ENCODE results near the gene LAPTM5.

LAPTM5 gene

DNA sequence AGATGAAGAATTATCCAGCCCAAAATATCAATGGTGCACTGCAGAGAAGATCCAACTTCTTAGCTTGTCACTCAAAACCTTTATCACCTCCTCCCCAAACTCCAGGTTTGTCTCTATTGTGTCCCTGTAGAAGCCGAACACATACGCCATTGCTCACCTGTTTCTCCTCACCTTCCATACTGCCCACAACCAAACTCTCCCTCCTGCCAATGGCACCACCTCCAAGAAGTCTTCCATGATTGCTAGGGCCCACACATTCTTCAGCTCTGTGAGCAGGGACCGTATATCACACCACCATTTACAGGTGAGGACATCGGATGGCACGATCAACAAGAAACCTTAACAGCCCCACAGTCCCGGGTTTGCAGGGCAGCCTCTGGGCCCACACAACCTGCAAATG, 2.2 kb downstream of the LAPTM5 start:
- DNase-seq = no peak

DNA sequence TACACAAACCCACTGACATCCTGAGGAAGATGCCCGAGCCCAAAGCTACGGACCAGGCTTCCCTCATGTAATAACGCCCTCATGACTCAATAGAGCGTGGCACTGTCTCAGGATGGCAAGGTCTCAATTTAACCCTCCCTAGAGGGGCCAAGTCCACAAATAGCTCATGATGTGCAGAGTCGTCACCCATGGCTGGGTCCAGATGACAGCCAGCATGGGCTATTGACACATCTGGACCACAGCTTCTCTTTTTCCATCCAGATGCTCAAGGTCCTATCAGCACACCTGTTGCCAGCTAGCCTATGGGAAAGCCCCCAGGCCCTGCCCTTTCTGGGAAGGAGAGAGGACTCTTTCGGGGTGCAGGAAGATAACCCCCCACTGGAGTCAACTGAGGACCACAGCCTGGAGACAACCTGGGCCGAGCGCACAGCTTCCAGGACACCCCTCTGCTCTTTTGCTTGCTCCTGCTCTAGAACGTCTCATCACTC, 2.8 kb downstream of the LAPTM5 start:
- no peak for DNase-seq

DNA sequence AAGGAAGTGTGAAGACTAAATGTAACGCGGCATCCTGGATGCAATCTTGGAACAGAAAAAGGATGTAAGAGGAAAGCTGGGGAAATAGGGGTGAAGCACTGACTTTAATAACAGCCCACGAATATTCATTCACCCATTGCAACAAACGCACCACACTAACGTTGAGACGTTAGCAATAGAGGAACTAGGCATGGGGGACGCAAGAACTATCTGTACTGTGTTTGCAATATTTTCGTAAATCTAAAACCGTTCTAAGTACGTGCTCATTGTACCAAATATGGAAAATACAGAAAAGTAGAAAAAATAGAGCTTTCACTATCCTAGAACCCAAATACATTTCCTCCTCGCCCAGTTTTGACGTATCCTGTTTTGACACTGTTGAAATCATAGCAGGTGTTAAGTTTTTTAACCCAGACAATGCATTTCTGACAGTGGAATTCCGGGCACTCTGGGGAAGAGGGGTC, 3.9 kb downstream of the LAPTM5 start:
- DNase-seq = no peak

DNA sequence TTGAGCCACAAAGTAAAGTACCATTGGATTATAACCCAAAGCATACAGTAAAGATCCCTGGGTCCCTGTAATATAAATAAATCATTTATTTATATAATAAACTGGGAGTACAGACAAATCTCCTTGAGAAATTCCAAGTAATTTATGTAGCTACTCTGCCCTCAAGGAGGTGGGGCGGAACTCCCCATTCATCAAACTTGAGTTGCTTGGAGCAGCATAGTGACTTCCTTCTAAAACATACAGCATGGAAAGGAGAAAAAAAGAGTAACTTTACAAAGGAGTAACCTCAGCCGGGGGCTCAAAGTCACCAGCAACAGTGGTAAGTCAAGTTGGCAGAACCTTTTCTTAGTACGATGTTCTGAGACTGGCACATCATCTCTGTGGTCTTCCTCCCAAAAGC, 4.5 kb downstream of the LAPTM5 start:
- no peak for DNase-seq

DNA sequence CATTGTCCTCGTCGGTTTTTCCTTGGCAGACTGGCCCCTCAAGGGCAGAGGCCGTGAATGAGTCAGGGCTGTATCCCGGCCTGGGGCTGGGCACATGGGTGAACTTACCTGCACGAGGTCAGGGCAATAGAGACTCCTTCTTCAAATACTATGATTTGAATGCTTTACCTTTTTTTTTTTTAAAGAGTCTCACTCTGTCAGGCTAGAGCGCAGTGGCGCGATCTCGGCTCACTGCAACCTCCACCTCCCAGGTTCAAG, 5.0 kb downstream of the LAPTM5 start:
- no peak for DNase-seq

DNA sequence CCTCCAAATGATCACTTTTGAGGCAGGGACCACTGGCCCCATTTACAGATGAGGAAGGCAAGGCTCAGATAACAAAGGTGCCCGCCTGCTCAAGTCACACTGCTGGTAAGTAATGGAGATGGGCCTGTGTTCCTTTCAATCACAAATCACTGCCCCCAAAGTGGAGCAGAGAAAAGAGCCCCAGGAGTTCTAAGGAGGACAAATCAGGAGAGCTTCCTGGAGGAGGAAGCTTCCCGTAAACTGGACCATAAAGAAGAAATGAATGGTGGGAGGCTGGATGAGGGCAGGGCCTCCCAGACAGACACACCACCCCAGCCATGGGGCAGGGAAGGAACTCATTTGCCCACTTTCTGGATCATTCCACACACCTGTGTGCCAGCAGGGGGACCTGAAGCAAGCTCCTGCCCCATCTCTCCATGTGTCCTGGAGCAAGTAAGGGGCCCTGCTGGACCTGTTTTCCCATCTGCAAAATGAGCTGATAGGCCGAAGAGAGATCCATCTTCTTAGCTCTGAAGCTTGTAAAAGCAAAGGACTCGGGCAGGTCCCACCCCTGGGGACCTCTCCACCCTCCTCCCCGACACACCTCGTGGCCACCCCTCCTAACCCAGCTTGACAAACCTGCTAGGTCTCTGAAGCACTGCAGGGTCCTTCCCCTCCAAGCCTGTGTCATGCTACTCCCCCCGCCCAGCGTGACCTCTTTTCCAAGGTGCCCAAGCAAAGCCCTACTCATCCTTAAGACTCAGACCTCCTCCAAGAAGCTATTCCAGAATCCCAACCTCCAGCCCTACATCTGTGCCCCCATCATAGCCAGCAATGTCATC, 5.5 kb downstream of the LAPTM5 start:
- no peak for DNase-seq

DNA sequence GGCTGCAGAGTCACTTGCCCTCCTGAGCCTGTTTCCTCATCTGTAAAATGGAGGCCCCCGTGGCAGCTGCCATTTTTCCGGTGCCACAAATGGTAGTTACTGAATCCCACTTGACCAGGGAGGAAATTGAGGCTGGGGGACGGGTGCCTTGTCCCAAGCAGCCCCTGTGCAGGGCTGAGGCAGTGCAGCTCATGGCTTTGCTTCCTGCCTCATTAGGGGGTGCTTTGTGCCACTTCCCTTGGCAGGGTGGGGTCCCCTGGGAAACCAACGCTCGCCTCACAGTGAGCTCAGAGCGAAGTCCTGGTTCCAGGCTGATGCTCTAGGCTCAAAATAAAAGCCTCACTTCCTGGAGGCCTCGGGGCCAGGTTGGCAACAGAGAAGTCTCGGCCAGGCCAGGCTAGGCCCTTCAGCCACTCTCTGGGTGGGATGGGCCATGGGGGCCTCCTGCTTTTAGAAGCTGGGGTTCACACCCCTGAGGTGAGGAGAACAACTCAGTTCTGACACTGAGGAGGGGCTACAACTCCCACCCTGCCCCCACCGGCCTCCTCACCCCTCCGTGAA, 6.8 kb downstream of the LAPTM5 start:
- DNase-seq = no peak

DNA sequence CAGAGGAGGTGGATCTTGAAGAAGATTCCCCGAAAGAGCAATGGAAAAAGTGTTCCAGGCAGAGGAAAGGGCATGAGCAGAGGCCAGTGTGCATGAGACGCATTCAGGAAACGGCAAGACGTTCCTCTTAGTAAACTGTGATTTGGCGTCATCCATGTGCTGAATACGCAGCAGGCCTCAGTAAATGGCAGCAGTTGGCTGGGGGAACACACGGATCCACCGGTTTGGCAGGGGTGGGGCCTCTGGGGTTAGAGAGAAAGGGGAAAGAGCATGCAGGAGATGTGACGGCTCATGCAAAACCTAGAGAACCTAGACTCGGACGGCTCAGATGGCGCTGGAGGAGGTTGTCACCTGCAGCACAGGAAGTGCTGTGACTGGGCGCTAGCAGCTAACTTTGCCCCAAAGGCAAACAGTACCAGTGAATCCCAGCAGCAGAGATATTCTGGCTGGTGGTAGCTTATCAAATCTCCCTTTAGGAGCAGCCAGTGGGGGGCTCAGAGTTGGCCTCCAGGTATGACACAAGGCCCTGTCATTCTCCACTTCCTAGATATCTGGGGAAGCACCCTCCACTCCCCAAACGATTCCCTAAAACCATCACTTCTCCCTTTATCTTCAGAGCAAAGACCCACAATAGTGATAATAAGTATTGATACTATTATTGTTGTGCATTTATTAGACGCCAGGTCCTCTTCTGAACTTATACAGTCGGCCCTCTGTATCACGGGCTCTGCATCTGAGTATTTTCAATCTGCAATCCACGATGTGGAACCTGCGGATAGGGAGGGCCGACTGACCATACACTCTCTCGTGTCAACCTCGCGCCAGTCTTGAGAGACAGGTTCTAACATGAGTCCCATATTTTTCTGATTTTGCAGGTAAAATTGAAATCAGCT, 7.6 kb downstream of the LAPTM5 start:
- DNase-seq = peak; percentile 57

DNA sequence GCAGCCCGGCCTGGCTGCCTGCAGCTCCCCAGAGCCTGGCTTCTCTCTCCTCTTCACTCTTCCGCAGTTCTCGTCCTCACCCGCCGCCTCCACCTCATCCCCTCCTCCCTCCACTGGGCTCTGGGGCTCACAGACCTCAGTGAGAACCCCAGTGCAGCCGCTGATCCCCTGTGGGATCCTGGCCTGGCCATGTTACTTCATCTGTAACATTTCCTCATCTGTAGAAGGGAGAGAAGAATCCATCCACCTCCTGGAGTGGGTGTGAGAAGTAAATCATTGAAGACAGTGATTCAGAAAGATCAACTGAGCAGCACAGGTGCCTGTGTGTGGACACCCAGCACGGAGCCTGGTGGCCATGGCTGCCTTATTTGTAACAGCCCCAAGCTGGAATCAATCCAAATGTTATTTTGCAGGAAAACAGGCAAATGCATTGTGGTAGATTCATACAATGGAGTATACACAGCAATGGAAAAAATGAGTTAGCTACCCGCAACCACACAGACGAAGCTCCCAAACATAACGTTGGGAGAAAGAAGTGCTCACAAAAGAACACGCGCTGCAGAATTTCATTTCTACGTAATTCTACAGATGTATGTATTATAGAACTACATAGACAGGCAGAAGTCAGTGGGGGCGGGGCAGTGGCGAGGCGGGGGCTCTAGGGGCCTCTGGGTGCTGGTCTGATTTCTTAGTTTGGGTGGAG, 8.7 kb downstream of the LAPTM5 start:
- peak; percentile 48 to 52 for DNase-seq

DNA sequence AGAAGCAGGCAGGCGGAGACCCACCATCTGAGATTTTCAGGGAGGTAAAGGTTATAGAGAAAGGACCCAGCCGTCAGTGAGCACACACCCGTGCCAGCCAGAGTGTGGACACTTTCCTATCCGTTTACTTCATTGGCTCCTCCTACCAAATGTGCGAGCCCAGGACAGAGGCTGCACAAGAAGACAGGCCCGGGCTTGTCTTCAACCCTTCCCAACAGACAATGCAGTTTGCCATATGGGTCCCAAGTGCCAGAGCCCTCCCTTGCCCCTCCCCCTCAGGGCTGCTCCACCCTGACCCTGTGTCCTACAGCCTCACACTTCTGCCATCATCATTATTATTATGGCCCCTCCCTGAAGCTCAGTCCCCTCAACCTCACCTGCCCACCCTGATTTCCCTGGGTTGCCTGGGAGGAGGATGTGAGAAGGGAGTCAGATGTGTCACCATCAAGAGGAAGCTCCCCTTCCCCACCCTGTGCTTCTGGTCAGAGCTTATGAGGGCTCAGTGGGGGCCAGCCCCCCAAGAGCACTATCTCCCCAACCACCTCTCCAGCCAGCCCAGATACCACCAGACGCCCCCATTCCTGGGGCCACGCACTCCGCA, 9.4 kb downstream of the LAPTM5 start:
- no peak for DNase-seq

DNA sequence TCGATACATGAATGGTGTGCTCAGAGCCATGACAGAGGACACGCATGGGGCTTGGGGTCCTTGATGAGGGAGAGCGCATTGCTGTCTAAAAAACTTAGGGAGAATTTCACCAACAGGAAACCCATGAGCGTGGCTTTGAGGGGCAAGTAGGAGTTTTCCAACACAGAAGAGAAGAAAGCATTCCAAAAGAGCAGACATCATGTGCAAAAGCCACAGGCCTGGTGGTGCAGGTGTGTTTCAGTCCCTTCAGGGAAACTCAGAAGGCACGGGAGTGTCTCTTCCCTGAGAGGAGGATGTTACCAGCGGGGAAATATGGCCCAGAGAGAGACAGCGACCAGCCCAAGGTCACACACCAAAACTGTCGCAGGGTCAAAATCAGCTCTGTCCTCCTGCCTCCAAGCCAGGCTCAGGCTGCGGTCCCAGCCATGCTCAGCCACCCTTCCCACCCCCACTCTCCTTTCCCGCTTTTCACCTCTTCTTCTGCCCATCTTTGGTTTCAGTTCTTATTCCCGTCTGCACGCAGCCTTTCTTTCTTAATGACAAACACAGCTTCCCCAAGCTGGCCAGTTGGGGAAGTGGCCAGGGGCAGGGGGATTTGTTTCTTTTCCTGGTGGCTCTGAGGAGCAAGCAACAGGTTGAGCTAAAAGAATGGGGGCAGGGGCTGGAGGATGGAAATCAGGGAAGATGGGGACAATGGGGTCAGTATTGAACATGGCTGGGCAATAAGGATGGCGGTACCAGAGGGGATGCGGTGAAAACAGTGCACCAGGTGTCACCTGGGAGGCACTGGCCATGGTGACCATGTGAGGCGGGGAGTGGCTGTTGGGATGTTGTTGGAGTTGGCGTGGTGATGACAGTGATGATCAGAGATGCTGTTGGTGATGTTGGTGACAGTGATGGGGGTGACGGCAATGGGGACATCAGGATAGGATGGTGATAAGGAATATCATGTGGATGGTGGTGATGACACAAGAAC, 10.3 kb downstream of the LAPTM5 start:
- no peak for DNase-seq

DNA sequence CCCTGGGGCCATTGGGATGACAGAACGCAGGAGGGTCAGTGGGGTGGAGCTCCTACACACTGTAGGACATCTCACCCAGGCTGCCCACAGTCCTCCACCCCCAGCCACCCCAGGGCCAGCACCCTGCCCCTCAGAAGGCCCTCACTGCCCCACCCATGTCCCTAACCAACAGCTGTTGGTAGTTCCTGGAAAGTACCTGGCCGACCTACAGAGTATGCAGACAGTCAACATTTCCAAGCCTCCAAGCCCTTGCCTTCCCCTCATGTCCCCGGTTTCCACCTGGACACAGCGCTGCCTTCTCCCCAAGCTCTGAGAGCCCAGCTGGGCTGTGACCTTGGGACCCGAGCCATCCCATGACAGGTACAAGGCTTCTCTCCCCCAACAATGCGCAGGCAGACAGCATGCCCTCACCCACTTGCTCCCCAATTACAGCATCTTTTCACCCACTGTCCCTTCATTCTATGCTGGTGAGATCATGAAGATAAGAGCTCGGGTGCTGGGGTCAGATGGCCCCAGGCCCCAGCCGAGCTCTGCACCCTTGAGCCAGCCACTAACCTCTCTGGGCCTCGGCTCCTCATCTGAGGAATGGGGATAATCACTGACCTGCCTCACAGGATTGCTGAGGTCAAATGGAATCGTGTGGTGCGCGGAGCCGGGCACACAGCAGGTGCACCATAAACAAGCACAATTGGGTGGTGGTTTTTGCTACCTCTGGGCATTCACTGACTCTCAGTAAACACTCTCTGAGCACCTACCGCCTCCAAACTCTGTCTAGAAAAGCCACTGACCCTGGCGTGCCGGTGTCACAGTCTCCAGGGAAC, 11.2 kb downstream of the LAPTM5 start:
- DNase-seq = no peak

DNA sequence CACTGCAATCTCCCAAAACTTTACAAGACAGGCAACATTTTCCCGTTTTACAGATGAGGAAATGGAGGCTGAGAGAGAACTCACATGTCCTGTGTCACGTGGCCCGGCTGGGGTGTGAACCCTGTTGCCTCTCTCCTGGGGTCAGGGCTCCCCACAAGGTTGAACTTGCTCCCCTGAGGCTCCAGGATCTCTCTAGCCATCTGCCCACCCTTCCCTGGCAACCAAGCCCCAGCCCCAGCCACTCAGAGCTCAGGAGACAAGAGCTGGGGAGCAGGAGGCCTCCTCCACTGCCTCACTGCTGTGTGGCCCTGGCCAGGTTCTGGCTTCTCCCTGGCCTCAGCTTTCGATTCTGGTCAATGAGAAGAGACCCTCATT, 11.8 kb downstream of the LAPTM5 start:
- no peak for DNase-seq

DNA sequence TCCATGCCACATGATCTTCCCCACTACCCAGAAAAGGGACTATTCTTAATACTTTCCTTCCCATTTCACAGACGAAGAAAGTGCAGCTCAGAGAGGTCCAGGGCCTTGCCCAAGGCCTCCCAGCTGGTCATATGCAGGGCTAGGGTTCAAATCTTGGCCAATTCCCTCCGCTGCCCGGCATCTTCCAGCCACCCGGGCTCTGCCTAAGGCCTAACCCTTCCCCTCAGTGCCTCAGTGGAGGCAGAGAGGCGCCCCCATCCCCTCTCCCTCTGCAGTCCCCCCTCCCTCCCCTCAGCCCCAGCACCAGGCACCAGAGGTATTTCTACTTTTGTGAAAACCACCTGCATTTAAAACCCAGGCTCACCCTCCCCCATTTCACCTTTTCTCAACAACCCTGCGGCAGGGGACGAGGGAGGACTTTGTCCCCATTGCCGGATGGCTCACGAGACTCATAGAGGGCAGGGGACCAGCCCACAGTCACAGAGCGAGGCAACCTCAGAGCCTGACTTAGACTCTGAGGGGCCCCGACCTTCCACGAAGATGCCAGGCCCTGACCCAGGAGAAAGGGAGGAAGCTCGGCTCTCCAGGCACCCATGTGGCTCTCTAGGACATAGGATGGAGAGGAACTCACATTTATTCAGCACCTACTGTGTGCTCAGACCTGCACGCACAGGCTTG, 12.3 kb downstream of the LAPTM5 start:
- no peak for DNase-seq

DNA sequence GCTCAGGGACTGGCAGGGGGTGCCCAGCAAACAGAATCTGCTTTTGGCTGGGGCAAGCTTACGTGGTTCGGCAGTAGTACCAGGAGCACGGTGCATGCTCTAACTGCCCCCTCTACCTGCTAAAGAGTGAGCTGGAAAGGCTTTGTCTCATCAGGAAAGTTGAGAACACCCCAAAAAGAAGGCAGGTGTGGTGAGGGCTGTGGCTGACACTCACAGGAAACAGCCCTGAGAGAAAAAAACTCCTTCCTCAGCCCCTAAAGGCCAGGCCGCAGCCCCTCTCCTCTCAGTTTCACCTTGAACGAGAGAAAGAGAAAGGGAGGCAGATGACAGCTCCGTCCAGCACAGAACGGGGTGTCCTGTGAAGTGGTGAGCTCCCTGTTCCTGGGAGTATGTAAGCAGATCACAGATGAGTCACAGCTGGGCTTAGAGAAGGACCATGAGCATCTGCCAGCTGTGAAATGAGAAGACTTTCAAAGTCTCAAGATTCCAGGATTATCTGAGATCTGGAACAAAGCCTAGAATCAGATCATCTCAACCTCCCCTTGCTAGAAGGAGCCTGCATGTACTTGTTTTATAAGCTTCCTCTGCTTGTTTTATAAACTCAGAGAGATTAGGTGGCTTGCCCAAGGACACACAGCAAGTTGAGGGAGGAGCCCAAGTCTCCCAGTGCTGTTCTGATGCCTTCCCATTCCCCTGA, 13.4 kb downstream of the LAPTM5 start:
- DNase-seq = no peak

DNA sequence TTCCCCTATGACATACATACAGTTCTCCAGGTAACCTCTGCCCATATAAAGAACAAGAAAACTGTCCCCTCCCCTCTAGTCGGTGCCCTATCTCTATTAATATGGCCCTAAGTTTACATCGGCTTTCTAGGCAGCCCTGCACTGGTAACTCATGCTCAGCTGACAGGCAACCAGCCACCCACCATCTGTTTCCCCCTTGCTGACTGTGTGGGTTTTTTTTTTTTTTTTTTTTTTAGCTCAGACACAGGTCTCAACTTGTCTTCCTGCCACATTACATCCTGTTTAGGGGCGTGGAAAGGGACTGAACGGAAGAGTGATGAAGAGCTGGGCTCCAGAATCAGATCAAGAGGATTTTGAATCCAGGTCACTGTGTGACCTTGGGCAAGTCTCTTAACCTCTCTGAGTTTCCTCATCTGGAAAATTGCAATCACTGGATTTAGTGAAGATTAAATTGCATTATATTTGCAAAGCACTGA, 14.0 kb downstream of the LAPTM5 start:
- peak; percentile 72 to 76 for DNase-seq

DNA sequence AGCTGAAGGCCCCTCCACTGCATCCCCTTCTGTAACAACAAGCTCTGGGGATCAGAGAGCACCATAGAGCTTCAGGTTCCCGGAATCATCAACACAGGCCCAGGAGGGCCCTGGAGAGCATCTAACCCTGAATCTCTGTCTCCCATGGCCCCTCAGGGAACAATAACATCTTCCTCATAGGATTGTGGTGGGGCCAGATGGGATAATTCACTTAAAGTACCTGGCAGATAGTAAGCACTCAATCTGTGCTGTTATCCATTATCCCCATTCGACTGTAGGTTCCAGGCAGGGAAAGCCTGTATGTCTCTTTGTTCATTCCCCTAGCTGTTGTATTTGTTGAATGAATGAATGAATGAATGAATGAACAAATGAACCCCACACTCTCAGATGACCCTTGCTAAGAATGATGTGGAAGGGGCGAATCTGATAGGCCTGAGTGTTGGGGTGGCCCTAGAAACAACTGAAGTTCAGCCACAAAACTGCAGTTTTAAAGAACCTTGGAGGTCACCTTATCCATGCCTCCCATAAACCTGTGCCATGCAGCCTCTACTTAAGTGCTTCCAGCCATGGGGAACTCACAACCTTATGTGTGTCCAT, 14.5 kb downstream of the LAPTM5 start:
- DNase-seq = no peak

DNA sequence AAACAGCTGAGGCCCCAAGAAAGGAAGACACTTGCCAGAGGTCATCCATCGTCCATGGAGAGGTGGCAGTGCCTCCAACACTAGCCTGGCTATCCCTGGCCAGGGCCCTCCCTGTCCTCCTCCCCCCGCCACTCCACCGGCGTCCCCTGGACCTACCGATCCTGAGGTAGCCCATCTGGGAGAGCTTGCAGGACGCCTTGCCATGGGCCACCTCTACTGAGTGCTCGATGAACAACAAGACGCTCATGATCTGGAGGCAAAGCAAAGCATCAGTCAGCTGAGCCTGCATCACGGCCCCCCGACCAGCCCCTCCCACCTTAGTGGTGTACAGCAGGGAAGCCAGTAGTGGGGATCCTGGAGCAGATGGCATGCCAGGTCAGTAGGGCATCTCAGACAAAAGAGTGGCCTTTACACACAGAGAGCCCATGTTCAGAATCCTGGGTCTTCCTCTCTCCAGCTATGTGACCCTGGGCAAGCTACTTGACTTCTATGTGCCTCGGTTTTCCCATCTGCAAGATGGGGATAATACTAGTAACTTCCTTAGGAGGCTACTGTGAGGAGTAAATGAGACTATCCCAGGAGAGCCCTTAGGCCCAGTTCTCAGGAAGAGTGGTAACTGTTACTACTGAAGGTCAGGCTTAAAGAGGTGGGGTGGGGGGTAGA, 15.1 kb downstream of the LAPTM5 start:
- DNase-seq = no peak

All from activated CD4-positive, alpha-beta T cell treated with anti-CD3 and anti-CD28 coated beads for 4 hours (primary cell).